Activated CD4-positive, CD25-positive, alpha-beta regulatory T cell treated with anti-CD3 and anti-CD28 coated beads, Interleukin-2, amount 50 U/mL, for 72 hours (primary cell): ENCODE measurements around the gene ADCK2.
"Not testable (repeated sequence)": the region's sequence is repeated elsewhere in the genome, so short reads cannot be mapped to it uniquely, and the experiment has no call there.

Experiments
- DNase-seq: peaks from one replicate; pipeline ENCODE4 v3.0.0; 2021

The ADCK2 gene, protein sequence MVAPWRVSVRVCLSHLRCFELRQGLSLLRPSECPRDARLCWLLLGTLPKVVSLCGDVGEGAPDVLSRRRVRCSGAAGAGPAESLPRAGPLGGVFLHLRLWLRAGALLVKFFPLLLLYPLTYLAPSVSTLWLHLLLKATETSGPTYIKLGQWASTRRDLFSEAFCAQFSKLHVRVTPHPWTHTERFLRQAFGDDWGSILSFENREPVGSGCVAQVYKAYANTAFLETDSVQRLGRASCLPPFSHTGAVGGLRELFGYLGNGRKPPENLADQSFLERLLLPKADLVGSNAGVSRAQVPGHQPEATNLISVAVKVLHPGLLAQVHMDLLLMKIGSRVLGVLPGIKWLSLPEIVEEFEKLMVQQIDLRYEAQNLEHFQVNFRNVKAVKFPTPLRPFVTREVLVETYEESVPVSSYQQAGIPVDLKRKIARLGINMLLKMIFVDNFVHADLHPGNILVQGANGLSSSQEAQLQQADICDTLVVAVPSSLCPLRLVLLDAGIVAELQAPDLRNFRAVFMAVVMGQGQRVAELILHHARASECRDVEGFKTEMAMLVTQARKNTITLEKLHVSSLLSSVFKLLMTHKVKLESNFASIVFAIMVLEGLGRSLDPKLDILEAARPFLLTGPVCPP

DNA sequence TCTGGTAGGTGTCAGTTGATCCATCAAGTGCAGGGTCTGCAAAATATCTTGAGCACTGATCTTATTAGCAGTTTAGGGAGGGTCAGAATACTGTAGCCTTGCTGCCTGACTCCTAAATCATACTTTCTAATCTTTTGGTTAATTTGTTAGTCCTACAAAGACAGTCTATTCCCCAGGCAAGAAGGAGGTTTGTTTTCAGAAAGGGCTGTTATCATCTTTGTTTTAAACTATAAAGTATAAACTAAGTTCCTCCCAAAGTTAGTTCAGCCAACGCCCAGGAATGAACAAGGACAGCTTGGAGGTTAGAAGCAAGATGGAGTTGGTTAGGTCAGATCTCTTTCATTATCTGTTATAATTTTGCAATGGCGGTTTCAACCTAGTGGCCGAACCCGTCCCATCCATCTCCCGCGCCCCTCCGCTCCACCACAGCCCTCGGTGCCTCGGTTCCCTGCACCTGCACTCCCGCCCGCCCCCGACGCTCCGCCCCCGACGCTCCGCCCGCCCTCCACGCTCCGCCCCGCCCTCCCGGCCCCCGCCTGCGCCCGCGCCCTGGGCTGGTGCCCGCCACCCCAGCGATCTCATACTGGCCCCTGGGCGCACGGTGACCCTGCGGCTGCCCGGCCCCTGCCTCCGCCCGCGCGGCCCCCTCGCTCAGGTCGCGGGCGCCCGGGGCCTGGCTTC lies at the start of gene ADCK2:
Gene ADCK2 (plus strand): TSS at position 564 of the 681 bp plus-strand sequence. CDS start 386 bp downstream, outside the sequence.
- peak; percentile 70 for DNase-seq

- DNase-seq, result no peak
Measured at GRCh38 chr7:140623980-140624379, 48.8 kb upstream of the ADCK2 start.

GRCh38 chr7:140624392-140625191 lies 48.2 kb upstream of the ADCK2 start:
- DNase-seq, result no peak

DNA sequence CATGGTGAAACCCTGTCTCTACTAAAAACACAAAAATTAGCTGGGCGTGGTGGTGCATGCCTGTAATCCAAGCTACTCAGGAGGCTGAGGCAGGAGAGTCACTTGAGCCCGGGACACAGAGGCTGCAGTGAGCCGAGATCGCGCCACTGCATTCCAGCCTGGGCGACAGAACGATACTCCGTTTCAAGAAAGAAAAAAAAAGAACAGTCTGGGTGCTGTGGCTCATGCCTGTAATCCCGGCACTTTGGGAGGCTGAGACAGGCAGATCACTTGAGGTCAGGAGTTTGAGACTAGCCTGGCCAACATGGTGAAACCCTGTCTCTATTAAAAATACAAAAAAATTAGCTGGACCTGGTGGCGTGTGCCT lies 47.6 kb upstream of the ADCK2 start:
- not testable (repeated sequence) for DNase-seq

- no peak for DNase-seq
Measured at GRCh38 chr7:140625908-140626868, 46.6 kb upstream of the ADCK2 start.

DNA sequence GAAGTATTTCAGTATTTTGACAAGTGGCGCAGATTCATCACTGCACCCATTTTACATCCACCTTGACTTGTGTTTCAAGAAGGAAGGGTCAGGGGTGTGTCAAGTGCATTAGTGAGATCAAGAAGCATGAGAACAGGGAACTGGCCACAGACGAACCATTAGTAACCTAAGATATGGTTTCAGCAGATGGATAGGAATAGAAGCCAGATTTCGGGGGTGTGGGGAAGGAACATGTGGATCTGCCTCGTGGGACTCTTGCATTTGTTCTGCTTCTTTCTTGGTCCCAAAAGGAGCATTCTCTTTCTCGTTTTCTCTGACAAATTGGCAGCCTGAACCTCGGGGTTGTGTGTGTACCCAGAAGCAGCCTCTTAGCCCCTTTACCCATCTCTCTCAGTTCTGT lies 41.7 kb upstream of the ADCK2 start:
- no peak for DNase-seq

DNA sequence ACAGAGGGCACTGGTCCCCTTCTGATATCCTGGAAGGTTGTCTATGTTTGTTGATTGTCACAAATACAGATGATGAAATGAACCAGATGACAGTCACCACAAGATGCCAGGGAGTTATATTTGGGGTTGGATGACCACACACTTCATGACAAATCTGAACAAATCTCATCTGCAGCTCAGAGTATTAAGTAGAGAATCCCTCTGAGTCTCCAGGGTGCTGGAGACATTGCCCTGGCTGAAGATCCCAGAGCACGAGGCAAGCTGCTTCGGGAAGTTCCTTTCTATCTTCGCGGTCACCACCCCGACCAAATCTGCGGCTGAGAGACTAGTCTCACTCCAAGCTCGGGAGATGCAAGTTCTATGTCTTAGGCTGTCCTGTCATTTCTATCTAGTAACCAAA lies 41.1 kb upstream of the ADCK2 start:
- DNase-seq, result no peak

DNA sequence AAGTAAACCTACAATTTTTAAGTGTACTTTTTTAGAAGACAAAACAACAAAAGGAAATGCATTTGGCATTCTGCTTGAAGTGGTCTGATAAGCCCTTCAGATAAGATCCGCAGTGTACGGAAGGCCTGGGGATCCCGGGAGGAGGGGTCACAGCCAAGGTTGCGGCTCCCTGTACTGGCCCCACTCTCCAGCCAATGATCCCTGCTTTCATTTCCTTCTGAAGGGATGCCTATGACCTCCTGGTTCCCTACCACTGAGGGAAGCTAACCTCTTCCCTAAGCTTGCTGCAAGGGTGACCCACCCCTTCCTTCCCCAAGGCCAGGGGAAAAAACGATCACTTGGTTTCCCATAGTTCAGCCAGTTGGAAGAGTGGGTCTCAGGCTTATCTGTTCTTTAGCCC lies 37.4 kb upstream of the ADCK2 start:
- no peak for DNase-seq

- DNase-seq, result no peak
Measured at GRCh38 chr7:140635816-140636215, 36.9 kb upstream of the ADCK2 start.

DNA sequence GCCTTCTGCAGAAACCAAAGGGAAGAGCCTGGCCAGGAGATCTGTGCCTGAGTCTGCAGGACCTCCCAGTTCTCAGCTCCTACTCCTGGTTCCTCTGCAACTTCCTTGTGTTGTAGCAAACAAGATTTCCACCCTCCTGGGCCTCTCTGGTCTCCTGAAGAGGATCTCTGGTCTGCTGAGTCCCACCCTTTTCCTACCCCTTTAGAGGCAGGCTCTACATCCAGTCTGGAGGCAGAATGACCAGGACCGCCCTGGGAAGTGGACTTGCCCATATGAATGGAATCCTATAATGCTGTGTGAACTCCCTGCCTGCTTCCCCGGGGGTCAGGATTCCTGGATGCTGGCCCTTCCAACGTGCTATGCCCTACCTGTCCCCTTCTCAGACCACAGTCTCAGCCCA lies 35.3 kb upstream of the ADCK2 start:
- DNase-seq, result no peak

GRCh38 chr7:140638173-140638791 lies 34.5 kb upstream of the ADCK2 start:
- no peak for DNase-seq

DNA sequence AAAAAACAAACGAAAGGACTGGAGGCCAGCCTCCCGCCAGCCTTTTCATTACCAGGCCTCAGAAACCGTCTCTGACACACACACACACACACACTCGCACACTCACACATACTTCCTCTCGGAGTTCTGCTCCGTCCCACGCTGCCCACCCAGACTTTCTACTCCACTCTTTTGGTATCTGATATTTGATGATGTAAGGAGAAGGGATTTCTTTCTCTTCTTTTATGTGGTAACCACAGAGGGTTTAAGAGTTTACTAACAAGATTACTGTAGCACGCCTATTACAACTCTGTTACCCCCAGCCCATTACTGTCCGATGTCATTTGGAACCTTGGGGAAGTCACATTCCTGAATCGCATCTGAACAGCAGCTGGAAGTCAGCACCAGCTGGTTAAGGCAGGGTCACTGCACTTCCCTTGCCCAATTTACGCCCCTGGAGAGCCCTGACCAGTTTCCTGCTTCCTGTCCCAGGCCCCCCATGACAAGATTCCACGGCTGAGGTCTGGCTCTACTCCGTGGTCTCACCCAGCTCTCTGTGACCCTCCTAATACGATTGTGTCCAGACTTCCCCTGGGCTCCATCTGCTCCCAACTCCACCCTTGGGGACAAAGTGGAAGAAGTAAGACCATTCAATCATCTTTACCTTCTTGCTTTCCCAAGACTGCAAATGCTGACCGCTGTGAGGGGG lies 33.2 kb upstream of the ADCK2 start:
- DNase-seq, result no peak

DNA sequence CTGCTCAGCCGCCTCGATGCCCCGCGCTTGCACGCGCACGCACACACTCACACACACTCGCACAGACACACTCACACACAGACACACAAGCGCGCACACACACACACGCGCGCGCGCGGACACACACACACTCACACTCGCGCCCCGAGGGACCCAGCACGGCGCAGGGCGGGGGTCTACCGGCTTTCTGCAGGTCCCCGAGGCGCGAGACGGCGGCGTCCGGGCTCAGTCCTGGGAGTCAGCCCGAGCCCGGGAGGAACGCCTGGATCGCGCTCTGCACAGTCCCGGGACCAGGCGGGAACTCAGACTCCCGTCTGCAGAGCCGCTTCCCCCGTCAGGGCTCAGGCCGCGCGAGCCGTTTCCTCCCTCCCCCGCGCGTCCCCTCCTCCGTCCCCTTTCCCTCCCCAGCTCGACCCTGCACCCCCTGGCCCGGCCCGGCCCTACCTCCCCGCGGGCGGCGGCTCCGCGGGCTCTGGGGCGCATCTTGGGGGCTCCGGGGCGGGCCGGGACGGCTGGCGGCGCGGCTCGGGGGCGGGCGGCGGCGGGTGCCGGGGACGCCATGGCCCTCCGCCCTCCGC lies 32.6 kb upstream of the ADCK2 start:
- no peak for DNase-seq

- no peak for DNase-seq
Measured at GRCh38 chr7:140640727-140641523, 31.8 kb upstream of the ADCK2 start, which contains the start of gene DENND2A. TSS of gene DENND2A (minus strand) at chr7:140640813. CDS start at chr7:140602397, 38,416 bp downstream.

DNA sequence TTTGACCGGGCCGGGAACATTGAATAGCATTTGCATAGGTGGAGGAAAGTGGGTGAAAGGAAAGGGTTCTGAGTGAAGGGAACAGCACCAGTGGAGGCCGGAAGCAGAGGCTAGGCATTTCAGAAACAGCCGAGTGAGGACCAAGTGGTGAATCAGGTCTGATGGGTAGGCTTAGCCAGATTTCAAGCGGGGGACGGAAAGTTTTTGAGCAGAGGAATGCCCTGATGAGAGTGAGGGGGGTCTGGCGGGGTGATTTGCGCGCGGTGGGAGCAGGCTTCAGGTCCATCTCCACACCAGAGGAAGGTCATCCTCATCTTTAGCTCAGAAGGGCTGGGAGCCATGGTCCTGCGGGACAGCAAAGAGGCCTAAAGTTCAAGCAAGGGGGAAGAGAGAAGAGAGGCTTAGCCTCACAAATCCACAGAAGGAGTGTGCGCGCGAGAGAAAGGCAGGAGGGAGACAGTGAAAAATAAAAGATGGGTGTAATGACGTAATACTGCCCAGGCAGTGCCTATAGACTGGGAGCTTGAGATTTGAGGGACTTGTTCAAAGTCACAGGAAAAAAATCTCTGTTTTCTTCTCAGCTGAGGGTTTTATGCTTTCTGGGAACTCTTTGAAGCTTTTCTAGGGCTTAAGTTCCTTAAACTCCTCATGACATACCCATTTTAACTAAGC lies 31.1 kb upstream of the ADCK2 start:
- DNase-seq, result no peak

- DNase-seq, result no peak
Measured at GRCh38 chr7:140643416-140643815, 29.3 kb upstream of the ADCK2 start.

DNA sequence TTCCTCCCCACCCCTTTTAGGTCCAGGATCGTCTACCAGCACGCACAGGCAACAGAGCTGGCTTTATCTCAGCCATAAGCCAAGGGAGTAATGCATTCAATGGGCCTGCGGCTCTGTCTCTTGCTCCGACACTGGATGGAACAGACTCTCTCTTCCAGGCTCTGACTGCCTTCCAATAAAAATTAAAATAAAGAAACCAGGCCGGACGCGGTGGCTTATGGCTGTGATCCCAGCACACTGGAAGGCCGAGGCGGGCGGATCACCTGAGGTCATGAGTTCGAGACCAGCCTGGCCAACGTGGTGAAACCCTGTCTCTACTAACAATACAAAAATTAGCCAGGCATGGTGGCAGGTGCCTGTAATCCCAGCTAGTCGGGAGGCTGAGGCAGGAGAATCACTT lies 28.0 kb upstream of the ADCK2 start:
- not testable (repeated sequence) for DNase-seq

DNA sequence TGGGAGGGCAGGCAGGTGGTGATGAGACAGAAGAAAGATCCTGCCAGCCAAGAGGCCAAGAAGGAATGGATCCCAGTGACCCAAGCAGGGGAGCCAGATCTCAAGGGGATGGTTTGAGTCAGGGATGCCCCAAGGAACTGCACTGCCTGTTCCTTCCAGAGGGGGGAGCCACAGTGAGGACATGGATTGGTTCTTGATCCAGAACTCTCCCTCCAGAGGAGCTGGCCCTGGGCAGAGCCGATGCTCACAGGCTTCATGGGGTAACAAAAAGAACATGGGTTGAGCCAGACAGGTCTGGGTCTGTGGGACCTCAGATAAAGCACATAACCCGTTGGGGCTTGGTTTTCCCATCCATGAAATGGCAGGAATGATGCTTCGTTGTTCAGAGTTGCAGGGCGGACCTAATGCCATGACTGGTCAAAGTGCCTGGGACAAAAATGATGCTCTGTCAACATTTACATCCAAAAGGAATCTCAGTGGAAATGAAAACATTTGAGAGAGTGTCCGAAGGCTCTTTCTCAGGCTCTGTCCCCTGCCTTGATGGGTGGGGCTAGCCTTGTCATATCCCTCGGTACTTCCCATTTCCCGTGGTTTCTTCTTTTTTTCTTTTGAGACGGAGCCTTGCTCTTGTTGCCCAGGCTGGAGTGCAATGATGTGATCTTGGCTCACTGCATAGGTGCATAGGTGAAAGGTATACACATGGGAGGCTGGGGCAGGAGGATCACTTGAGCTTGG lies 27.4 kb upstream of the ADCK2 start:
- DNase-seq, result no peak
